Measurements from ENCODE around the gene ZFYVE28. TPM values are rescaled to one million over a fixed set of nuclear protein-coding genes. Genes with fewer than 3 reads are reported as not detected.

ZFYVE28 gene
- total and polyA plus RNA-seq, 5 experiments from 2014 or later: 5.0 to 12.3 (median 8.5) TPM

GRCh38 chr4:2409381-2409783 lies 9.1 kb downstream of the ZFYVE28 start:
- Mint-ChIP-seq H3K9me3 (no peaks in the 10 kb centered on the region), H3K27ac (peak overlapping the region in 2 of 10 donors; percentile 37), H3K4me1 (peaks cover 27 to 50% (median 44%) of the 10 kb centered on the region in 4 donors), H3K27me3 (peaks cover 0 to 2% (median 0%) of the 10 kb centered on the region in 5 donors), H3K36me3 (no peaks in the 10 kb centered on the region), H3K4me3 (no peak overlapping the region)
- ATAC-seq (no peak), DNase-seq (no peak)
- POLR2A ChIA-PET: no interaction called here

GRCh38 chr4:2408976-2409375 lies 9.5 kb downstream of the ZFYVE28 start:
- ATAC-seq (no peak), DNase-seq (no peak)
- Mint-ChIP-seq H3K9me3 (no peaks in the 10 kb centered on the region), H3K36me3 (no peaks in the 10 kb centered on the region), H3K27ac (peak overlapping the region in 1 of 10 donors; percentile 37), H3K27me3 (peaks cover 0 to 2% (median 0%) of the 10 kb centered on the region in 5 donors), H3K4me3 (no peak overlapping the region), H3K4me1 (peaks cover 25 to 46% (median 40%) of the 10 kb centered on the region in 4 donors)
- POLR2A ChIA-PET: interaction anchor here (0.6 to 0.8 kb wide), 2 partner anchors 59 to 95 kb away, joined by 3 read pairs; partner anchors contain the start of gene RNF4

- no peaks in the 10 kb centered on the region for H3K36me3 Mint-ChIP-seq
- ATAC-seq: no peak
- DNase-seq: no peak
- peak overlapping the region in 2 of 10 donors; percentile 4 to 64 for H3K27ac Mint-ChIP-seq
- no peaks in the 10 kb centered on the region for H3K9me3 Mint-ChIP-seq
- H3K27me3 Mint-ChIP-seq: peaks cover 0 to 2% (median 0%) of the 10 kb centered on the region in 5 donors
- peaks cover 22 to 41% (median 36%) of the 10 kb centered on the region in 4 donors for H3K4me1 Mint-ChIP-seq
- no peak overlapping the region for H3K4me3 Mint-ChIP-seq
- POLR2A ChIA-PET: interaction anchor here (0.6 to 0.8 kb wide), 2 partner anchors 60 to 96 kb away, joined by 3 read pairs; partner anchors contain the start of gene RNF4
These were observed 10.0 kb downstream of the ZFYVE28 start for GRCh38 chr4:2408401-2408958.

GRCh38 chr4:2407991-2408342 lies 10.5 kb downstream of the ZFYVE28 start:
- no peak for DNase-seq
- no peak overlapping the region for H3K4me3 Mint-ChIP-seq
- H3K27ac Mint-ChIP-seq: peak overlapping the region in 5 of 10 donors; percentile 19 to 65 (median 45)
- H3K27me3 Mint-ChIP-seq: peaks cover 0 to 2% (median 0%) of the 10 kb centered on the region in 5 donors
- no peaks in the 10 kb centered on the region for H3K36me3 Mint-ChIP-seq
- POLR2A ChIA-PET: no interaction called here
- no peaks in the 10 kb centered on the region for H3K9me3 Mint-ChIP-seq
- H3K4me1 Mint-ChIP-seq: peaks cover 20 to 38% (median 32%) of the 10 kb centered on the region in 4 donors
- ATAC-seq: no peak

- peaks cover 14 to 38% (median 31%) of the 10 kb centered on the region in 4 donors for H3K4me1 Mint-ChIP-seq
- no peak for ATAC-seq
- no peak overlapping the region for H3K4me3 Mint-ChIP-seq
- H3K36me3 Mint-ChIP-seq: no peaks in the 10 kb centered on the region
- no peaks in the 10 kb centered on the region for H3K9me3 Mint-ChIP-seq
- no peak for DNase-seq
- H3K27ac Mint-ChIP-seq: peak overlapping the region in 5 of 10 donors; percentile 4 to 85 (median 23)
- POLR2A ChIA-PET: no interaction called here
- peaks cover 0 to 4% (median 0%) of the 10 kb centered on the region in 5 donors for H3K27me3 Mint-ChIP-seq
These were observed 11.5 kb downstream of the ZFYVE28 start for GRCh38 chr4:2406920-2407319.

GRCh38 chr4:2406406-2406805 lies 12.0 kb downstream of the ZFYVE28 start:
- POLR2A ChIA-PET: no interaction called here
- H3K9me3 Mint-ChIP-seq: no peaks in the 10 kb centered on the region

GRCh38 chr4:2402941-2403340 lies 15.5 kb downstream of the ZFYVE28 start:
- Mint-ChIP-seq H3K9me3 (no peaks in the 10 kb centered on the region), H3K27ac (peak overlapping the region in 1 of 10 donors; percentile 75), H3K4me3 (peak overlapping the region in 6 of 10 donors; percentile 5 to 87 (median 78)), H3K27me3 (peaks cover 0 to 4% (median 0%) of the 10 kb centered on the region in 5 donors), H3K36me3 (no peaks in the 10 kb centered on the region), H3K4me1 (peaks cover 13 to 37% (median 23%) of the 10 kb centered on the region in 4 donors)
- POLR2A ChIA-PET: interaction anchor here (1.8 to 2.0 kb wide), 2 partner anchors 10 to 20 kb away, joined by 4 to 12 read pairs; no protein-coding TSS in a partner anchor
- no peak for ATAC-seq
- DNase-seq: no peak

More at GRCh38 chr4:2406406-2406805, 12.0 kb downstream of the ZFYVE28 start:
- H3K4me1 Mint-ChIP-seq: peaks cover 11 to 37% (median 31%) of the 10 kb centered on the region in 4 donors
- H3K36me3 Mint-ChIP-seq: no peaks in the 10 kb centered on the region
- H3K27ac Mint-ChIP-seq: peak overlapping the region in 4 of 10 donors; percentile 4 to 85 (median 31)
- no peak overlapping the region for H3K4me3 Mint-ChIP-seq
- no peak for ATAC-seq
- peaks cover 0 to 4% (median 0%) of the 10 kb centered on the region in 5 donors for H3K27me3 Mint-ChIP-seq
- DNase-seq: no peak

- Mint-ChIP-seq H3K9me3 (no peaks in the 10 kb centered on the region), H3K27me3 (peaks cover 0 to 4% (median 2%) of the 10 kb centered on the region in 5 donors), H3K4me3 (peak overlapping the region; percentile 61 to 87 (median 78)), H3K27ac (peak overlapping the region in 6 of 10 donors; percentile 27 to 75 (median 60)), H3K36me3 (no peaks in the 10 kb centered on the region), H3K4me1 (peaks cover 17 to 36% (median 25%) of the 10 kb centered on the region in 4 donors)
- POLR2A ChIA-PET: interaction anchor here (1.8 to 2.0 kb wide), 2 partner anchors 10 to 21 kb away, joined by 4 to 12 read pairs; no protein-coding TSS in a partner anchor
- ATAC-seq (peak; percentile 80), DNase-seq (peak in 4 of 10 donors; percentile 15 to 22 (median 17))
These were observed 16.2 kb downstream of the ZFYVE28 start for GRCh38 chr4:2402048-2402842.

GRCh38 chr4:2401610-2401983 lies 16.8 kb downstream of the ZFYVE28 start:
- peak overlapping the region in 4 of 10 donors; percentile 15 to 70 (median 42) for H3K27ac Mint-ChIP-seq
- DNase-seq: no peak
- no peaks in the 10 kb centered on the region for H3K36me3 Mint-ChIP-seq
- H3K4me3 Mint-ChIP-seq: peak overlapping the region in 9 of 10 donors; percentile 74 to 87 (median 78)
- H3K4me1 Mint-ChIP-seq: peaks cover 17 to 30% (median 25%) of the 10 kb centered on the region in 4 donors
- ATAC-seq: no peak
- H3K9me3 Mint-ChIP-seq: no peaks in the 10 kb centered on the region
- POLR2A ChIA-PET: interaction anchor here (1.8 to 2.0 kb wide), 2 partner anchors 11 to 21 kb away, joined by 4 to 12 read pairs; no protein-coding TSS in a partner anchor
- H3K27me3 Mint-ChIP-seq: peaks cover 0 to 4% (median 2%) of the 10 kb centered on the region in 5 donors

- H3K4me3 Mint-ChIP-seq: peak overlapping the region in 5 of 10 donors; percentile 42 to 82 (median 77)
- H3K9me3 Mint-ChIP-seq: no peaks in the 10 kb centered on the region
- peaks cover 0 to 4% (median 2%) of the 10 kb centered on the region in 5 donors for H3K27me3 Mint-ChIP-seq
- ATAC-seq (no peak), DNase-seq (no peak)
- H3K27ac Mint-ChIP-seq: peak overlapping the region in 2 of 10 donors; percentile 56 to 80
- peaks cover 17 to 30% (median 24%) of the 10 kb centered on the region in 4 donors for H3K4me1 Mint-ChIP-seq
- no peaks in the 10 kb centered on the region for H3K36me3 Mint-ChIP-seq
- POLR2A ChIA-PET: no interaction called here
These were observed 17.4 kb downstream of the ZFYVE28 start for GRCh38 chr4:2400841-2401609.

GRCh38 chr4:2399631-2400190 lies 18.7 kb downstream of the ZFYVE28 start:
- POLR2A ChIA-PET: interaction anchor here (1.2 kb wide), 1 partner anchor 13 kb away, joined by 4 read pairs; no protein-coding TSS in a partner anchor
- Mint-ChIP-seq H3K4me1 (peaks cover 17 to 35% (median 27%) of the 10 kb centered on the region in 4 donors), H3K4me3 (no peak overlapping the region), H3K9me3 (no peaks in the 10 kb centered on the region), H3K27ac (no peak overlapping the region), H3K36me3 (no peaks in the 10 kb centered on the region), H3K27me3 (peaks cover 0 to 7% (median 2%) of the 10 kb centered on the region in 5 donors)
- no peak for DNase-seq
- ATAC-seq: no peak

Data from naive thymus-derived CD8-positive, alpha-beta T cell (primary cell).